Skeletal muscle tissue (tissue), 4 donors: ENCODE measurements around the gene MIS12. TPM values are rescaled to one million over a fixed set of nuclear protein-coding genes. Genes with fewer than 3 reads are reported as not detected.
A peak's percentile ranks its signal among the peaks of the same experiment; 100 is the strongest.

Source experiments
- H3K27ac ChIP-seq: one replicate; pipeline ENCODE4 v1.7.0; 2013; ENCODE audit warnings: mild to moderate bottlenecking, low read depth, low read length, inconsistent platforms
- H3K27me3 ChIP-seq, 3 donors: one replicate each; pipeline ENCODE4 v1.7.0; 2013; ENCODE audit warnings: low read length in 3 of 3; ENCODE audit not compliant: control insufficient read depth in 3 of 3, insufficient read depth in 3 of 3
- H3K36me3 ChIP-seq, 3 donors: one replicate each; pipeline ENCODE4 v1.7.0; 2013; ENCODE audit warnings: low read length in 3 of 3; ENCODE audit not compliant: control insufficient read depth in 3 of 3, insufficient read depth in 3 of 3
- H3K4me1 ChIP-seq, 3 donors: one replicate each; pipeline ENCODE4 v1.7.0; 2013; ENCODE audit warnings: low read length in 3 of 3, mild to moderate bottlenecking in 3 of 3; ENCODE audit not compliant: control insufficient read depth in 3 of 3, insufficient read depth in 3 of 3
- H3K4me3 ChIP-seq, 3 donors: one replicate each; pipeline ENCODE4 v1.7.0; 2013; ENCODE audit warnings: low read length in 3 of 3
- H3K9ac ChIP-seq, 3 donors: one replicate each; pipeline ENCODE4 v1.7.0; 2013; ENCODE audit warnings: low read length in 3 of 3, mild to moderate bottlenecking in 3 of 3, moderate library complexity in 2 of 3, low read depth in 1 of 3
- H3K9me3 ChIP-seq, 3 donors: one replicate each; pipeline ENCODE4 v1.7.0; 2013; ENCODE audit warnings: low read length in 3 of 3; ENCODE audit not compliant: control insufficient read depth in 3 of 3
- total RNA-seq: library from RNA; depleted of rRNA; stranded (reverse); fragments of >200 nt; gene quantifications from one replicate; pipeline ENCODE4 v1.2.3, GENCODE V29; 2014
- donor health status: Osteomylitis.

Gene MIS12
- total RNA-seq, 1 donor from 2014 or later: 25.6 TPM

- Histone ChIP-seq H3K9ac (peak overlapping the region in 1 of 3 donors; percentile 41), H3K36me3 (no peaks in the 10 kb centered on the region), H3K27me3 (peaks cover 10 to 18% (median 13%) of the 10 kb centered on the region in 3 donors), H3K4me1 (peaks cover 7 to 10% (median 8%) of the 10 kb centered on the region in 3 donors), H3K4me3 (peak overlapping the region in 2 of 3 donors; percentile 62), H3K27ac (no peak overlapping the region), H3K9me3 (no peaks in the 10 kb centered on the region)
Measured at GRCh38 chr17:5499476-5500231, 13.3 kb downstream of the MIS12 start.

DNA sequence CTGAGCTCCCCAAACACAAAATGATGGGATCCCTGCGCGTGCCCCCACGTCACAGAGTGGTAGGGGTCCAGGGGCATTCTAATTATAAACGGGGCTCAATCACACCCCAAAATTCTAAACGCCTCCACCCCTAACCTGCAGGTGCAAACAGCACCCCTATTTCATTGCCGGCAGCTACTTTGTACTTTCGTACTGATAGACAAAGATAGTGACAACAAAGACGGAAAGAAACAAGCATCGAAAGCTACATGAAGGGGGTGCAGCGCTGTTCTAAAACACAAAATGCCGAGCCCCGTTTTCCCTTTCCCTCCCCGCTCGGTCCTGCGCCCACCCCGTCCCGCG is 13.9 kb downstream of the MIS12 start:
- Histone ChIP-seq H3K9ac (peak overlapping the region in 2 of 3 donors; percentile 32 to 41), H3K4me1 (peaks cover 7 to 10% (median 8%) of the 10 kb centered on the region in 3 donors), H3K36me3 (no peaks in the 10 kb centered on the region), H3K4me3 (peak overlapping the region; percentile 48 to 62 (median 62)), H3K9me3 (no peaks in the 10 kb centered on the region), H3K27ac (no peak overlapping the region), H3K27me3 (peaks cover 10 to 18% (median 13%) of the 10 kb centered on the region in 3 donors)

- H3K9ac ChIP-seq: peak overlapping the region; percentile 43 to 50 (median 45)
- peaks cover 10 to 18% (median 13%) of the 10 kb centered on the region in 3 donors for H3K27me3 ChIP-seq
- H3K36me3 ChIP-seq: peaks cover 0 to 3% (median 0%) of the 10 kb centered on the region in 3 donors
- no peaks in the 10 kb centered on the region for H3K9me3 ChIP-seq
- H3K4me3 ChIP-seq: peak overlapping the region; percentile 48 to 62 (median 62)
- H3K27ac ChIP-seq: no peak overlapping the region
- peaks cover 7 to 10% (median 8%) of the 10 kb centered on the region in 3 donors for H3K4me1 ChIP-seq
Measured at GRCh38 chr17:5500589-5501391, 14.4 kb downstream of the MIS12 start.

DNA sequence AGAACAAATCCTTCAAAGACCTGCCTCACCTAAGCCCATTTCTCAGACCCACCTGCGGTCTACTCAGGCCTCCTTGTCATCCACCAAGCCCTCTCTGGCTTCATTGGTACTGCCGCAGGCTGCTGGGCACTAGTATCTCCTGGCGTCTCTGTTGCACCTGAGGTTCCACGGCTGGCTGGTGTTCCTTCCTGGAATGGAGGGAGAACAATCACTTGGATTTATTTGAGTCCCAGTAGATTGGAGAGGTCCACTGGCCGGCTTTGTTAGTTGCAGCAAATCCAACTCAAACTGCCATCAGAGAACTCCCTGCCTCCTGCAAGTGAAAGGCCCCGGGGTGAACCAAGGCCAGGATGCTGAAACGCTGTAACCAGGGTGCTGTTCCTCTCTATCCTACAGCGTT is 15.3 kb downstream of the MIS12 start:
- Histone ChIP-seq H3K36me3 (peaks cover 0 to 3% (median 0%) of the 10 kb centered on the region in 3 donors), H3K27me3 (peaks cover 10 to 18% (median 13%) of the 10 kb centered on the region in 3 donors), H3K9me3 (no peaks in the 10 kb centered on the region), H3K9ac (no peak overlapping the region), H3K27ac (no peak overlapping the region), H3K4me1 (peaks cover 7 to 10% (median 8%) of the 10 kb centered on the region in 3 donors), H3K4me3 (no peak overlapping the region)

GRCh38 chr17:5502552-5502951 is 16.2 kb downstream of the MIS12 start:
- Histone ChIP-seq H3K4me3 (no peak overlapping the region), H3K27ac (no peak overlapping the region), H3K4me1 (peaks cover 7 to 10% (median 8%) of the 10 kb centered on the region in 3 donors), H3K9me3 (no peaks in the 10 kb centered on the region), H3K27me3 (peaks cover 10 to 18% (median 13%) of the 10 kb centered on the region in 3 donors), H3K9ac (no peak overlapping the region), H3K36me3 (peaks cover 0 to 3% (median 0%) of the 10 kb centered on the region in 3 donors)

GRCh38 chr17:5506307-5506706 is 19.9 kb downstream of the MIS12 start:
- Histone ChIP-seq H3K9me3 (no peaks in the 10 kb centered on the region), H3K27ac (no peak overlapping the region), H3K4me1 (no peaks in the 10 kb centered on the region), H3K36me3 (peaks cover 0 to 3% (median 0%) of the 10 kb centered on the region in 3 donors), H3K9ac (no peak overlapping the region), H3K27me3 (peaks cover 0 to 3% (median 0%) of the 10 kb centered on the region in 3 donors), H3K4me3 (no peak overlapping the region)

DNA sequence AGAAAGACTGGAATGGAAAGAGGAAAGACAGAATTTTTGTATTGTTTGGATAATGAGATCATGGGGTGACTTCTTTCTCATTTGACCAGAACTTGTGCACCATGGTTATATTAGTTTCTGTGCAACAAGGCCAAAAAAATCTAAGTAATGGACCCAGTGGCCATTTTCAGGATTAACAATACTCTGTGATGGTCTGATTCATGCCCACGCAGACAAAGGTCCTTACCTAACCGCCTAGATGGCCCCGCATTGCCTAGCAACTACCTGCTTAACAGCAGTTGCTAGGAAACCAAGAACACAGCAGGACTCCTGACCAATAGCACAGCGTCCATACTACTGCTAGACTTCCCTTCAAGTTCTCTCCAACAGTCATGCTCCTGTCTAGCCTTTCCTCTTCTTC is 22.4 kb downstream of the MIS12 start:
- Histone ChIP-seq H3K9ac (no peak overlapping the region), H3K9me3 (no peaks in the 10 kb centered on the region), H3K27me3 (no peaks in the 10 kb centered on the region), H3K27ac (no peak overlapping the region), H3K4me3 (no peak overlapping the region), H3K36me3 (peaks cover 0 to 3% (median 0%) of the 10 kb centered on the region in 3 donors), H3K4me1 (no peaks in the 10 kb centered on the region)

DNA sequence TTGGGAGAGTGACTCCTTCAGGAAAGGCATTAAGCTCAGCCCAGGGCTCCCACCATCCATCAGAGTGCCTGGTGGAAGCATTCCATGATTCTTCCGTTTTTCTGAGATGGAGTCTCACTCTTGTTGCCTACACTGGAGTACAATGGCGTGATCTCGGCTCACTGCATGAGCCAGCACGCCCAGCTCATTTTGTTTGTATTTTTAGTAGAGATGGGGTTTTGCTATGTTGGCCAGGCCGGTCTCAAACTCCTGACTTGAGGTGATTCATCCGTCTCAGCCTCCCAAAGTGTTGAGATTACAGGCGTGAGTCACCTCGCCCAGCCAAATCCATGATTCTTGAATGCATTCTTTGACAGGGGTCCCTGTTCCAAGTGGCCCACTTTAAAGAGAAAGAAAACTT is 23.1 kb downstream of the MIS12 start:
- H3K4me3 ChIP-seq: no peak overlapping the region
- H3K27me3 ChIP-seq: no peaks in the 10 kb centered on the region
- no peak overlapping the region for H3K27ac ChIP-seq
- H3K4me1 ChIP-seq: no peaks in the 10 kb centered on the region
- no peak overlapping the region for H3K9ac ChIP-seq
- H3K36me3 ChIP-seq: peaks cover 0 to 5% (median 0%) of the 10 kb centered on the region in 3 donors
- H3K9me3 ChIP-seq: no peaks in the 10 kb centered on the region

DNA sequence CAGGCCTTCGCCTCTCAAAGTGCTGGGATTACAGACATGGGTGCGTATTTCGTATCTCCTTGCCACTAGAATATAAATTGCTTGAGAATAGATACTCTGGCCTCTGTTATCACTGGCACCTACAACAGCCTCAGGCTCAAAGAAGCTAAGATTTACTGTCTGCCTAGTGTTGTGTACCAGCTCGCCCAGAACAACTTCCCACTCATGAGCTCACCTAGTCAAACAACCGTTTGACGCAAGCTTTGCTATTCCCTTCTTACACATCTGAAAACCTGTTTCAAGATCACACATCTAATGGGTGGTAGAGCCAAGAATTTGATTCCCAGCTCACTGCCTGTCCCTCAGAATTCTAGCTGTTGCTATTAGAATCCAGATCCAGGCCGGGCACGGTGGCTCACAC is 24.4 kb downstream of the MIS12 start:
- Histone ChIP-seq H3K27ac (no peak overlapping the region), H3K4me1 (no peaks in the 10 kb centered on the region), H3K9me3 (no peaks in the 10 kb centered on the region), H3K4me3 (no peak overlapping the region), H3K9ac (no peak overlapping the region), H3K27me3 (no peaks in the 10 kb centered on the region), H3K36me3 (peaks cover 0 to 13% (median 3%) of the 10 kb centered on the region in 3 donors)
